Neural cell (in vitro differentiated cells): ENCODE results near the gene SAMM50. TPM values are rescaled to one million over a fixed set of nuclear protein-coding genes. Genes with fewer than 3 reads are reported as not detected.

Experiments used
- polyA plus RNA-seq: library from polyadenylated mRNA; depleted of rRNA; stranded (reverse); fragments of >200 nt; gene quantifications from 2 replicates; pipeline ENCODE4 v1.2.3, GENCODE V29; 2014

Gene SAMM50
- polyA plus RNA-seq, 1 donor from 2014 or later = 38.1 TPM

Other genes with a start within 250 kb of the SAMM50 start
- 1.3 and 1.4 TPM in 2 replicates for gene EFCAB6, start 143.1 kb upstream of the SAMM50 start, polyA plus RNA-seq
- 182 and 196 TPM in 2 replicates for gene SULT4A1, start 92.9 kb upstream of the SAMM50 start, polyA plus RNA-seq
- gene PNPLA5, start 63.4 kb upstream of the SAMM50 start, polyA plus RNA-seq = not detected in 2 replicates
- 4.5 and 6.5 TPM in 2 replicates for gene PNPLA3, start 31.6 kb upstream of the SAMM50 start, polyA plus RNA-seq
- gene PARVB, start 68.9 kb downstream of the SAMM50 start, polyA plus RNA-seq = 0.18 and 1.2 TPM in 2 replicates
- gene PARVG, start 225.5 kb downstream of the SAMM50 start, polyA plus RNA-seq = not detected in 2 replicates